ENCODE data around the gene ELOVL5.

DNA sequence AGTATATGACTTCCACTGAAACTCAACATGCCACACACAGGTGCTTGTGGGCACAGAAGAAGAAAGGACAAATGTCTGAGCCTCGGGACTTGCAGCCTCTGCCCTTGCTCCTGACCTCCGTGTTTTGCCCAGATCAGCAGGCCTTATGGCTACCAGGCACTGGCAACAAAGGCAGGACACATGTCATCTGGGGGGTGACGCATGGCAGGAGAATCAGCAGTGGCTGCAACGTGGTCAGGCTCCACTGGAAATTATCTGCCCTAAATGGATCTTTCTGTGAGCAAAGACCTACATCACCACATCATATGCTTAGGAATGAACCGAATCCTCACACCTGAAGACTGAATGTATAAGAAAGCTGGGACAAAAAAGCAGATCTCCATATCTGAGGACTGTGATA lies 78.9 kb downstream of the ELOVL5 start:
- no peak for TF ChIP-seq EZH2 (IDR thresholded peaks at IDR 0.05; ENCODE audit: borderline replicate concordance, insufficient read depth, low read depth, low read length, poor library complexity, severe bottlenecking)
- TF ChIP-seq, protein P1, sequence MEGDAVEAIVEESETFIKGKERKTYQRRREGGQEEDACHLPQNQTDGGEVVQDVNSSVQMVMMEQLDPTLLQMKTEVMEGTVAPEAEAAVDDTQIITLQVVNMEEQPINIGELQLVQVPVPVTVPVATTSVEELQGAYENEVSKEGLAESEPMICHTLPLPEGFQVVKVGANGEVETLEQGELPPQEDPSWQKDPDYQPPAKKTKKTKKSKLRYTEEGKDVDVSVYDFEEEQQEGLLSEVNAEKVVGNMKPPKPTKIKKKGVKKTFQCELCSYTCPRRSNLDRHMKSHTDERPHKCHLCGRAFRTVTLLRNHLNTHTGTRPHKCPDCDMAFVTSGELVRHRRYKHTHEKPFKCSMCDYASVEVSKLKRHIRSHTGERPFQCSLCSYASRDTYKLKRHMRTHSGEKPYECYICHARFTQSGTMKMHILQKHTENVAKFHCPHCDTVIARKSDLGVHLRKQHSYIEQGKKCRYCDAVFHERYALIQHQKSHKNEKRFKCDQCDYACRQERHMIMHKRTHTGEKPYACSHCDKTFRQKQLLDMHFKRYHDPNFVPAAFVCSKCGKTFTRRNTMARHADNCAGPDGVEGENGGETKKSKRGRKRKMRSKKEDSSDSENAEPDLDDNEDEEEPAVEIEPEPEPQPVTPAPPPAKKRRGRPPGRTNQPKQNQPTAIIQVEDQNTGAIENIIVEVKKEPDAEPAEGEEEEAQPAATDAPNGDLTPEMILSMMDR (IDR thresholded peaks at IDR 0.05): no peak
